Measurements from ENCODE around the gene KIF21A.

The KIF21A gene

DNA sequence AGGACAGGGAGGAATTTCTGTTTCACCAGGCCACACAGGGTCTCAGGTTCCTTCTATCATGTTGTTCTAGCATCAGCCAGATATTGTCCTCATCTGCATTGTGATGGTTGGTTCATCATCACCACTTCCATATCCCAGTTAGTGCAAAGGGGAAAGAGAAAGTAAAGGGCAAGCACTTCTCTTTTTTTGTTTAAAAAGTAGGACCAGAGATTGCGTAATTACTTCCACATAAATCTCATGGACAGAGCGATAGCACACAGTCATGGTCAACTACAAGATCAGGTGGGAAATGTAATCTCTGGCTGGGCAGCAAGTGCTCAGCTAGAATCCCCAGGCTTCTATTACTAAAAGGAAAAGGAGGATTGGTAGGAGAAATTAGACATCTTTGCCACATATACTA lies 155.1 kb downstream of the KIF21A start:
- TF ChIP-seq, protein P1, sequence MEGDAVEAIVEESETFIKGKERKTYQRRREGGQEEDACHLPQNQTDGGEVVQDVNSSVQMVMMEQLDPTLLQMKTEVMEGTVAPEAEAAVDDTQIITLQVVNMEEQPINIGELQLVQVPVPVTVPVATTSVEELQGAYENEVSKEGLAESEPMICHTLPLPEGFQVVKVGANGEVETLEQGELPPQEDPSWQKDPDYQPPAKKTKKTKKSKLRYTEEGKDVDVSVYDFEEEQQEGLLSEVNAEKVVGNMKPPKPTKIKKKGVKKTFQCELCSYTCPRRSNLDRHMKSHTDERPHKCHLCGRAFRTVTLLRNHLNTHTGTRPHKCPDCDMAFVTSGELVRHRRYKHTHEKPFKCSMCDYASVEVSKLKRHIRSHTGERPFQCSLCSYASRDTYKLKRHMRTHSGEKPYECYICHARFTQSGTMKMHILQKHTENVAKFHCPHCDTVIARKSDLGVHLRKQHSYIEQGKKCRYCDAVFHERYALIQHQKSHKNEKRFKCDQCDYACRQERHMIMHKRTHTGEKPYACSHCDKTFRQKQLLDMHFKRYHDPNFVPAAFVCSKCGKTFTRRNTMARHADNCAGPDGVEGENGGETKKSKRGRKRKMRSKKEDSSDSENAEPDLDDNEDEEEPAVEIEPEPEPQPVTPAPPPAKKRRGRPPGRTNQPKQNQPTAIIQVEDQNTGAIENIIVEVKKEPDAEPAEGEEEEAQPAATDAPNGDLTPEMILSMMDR (IDR thresholded peaks at IDR 0.05; ENCODE audit: insufficient read depth, missing control alignments): no peak
- DNase-seq (ENCODE audit: insufficient read length, low spot score) (no peak), FAIRE-seq (no peak)

DNA sequence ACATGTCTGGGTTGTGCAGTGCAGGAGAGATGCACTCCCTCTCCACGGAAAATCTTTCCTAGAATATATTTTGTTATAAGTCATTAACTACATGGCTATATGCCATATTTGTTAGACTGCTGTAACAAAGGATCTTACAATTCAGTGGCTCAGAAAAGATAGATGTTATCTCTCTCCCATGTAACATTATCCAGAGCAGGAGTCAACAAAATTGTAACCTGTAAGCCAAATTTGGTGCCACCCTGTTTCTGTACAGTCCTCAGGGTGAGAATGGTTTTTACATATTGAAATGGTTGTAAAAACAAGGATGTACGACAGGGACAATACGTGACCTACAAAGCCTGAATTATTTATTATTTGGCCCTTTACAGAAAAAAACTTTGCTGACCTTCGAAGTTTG lies 155.5 kb downstream of the KIF21A start:
- TF ChIP-seq, protein P1 (IDR thresholded peaks at IDR 0.05; ENCODE audit: insufficient read depth, missing control alignments): no peak
- no peak for DNase-seq (ENCODE audit: insufficient read length, low spot score)
- no peak for FAIRE-seq

DNA sequence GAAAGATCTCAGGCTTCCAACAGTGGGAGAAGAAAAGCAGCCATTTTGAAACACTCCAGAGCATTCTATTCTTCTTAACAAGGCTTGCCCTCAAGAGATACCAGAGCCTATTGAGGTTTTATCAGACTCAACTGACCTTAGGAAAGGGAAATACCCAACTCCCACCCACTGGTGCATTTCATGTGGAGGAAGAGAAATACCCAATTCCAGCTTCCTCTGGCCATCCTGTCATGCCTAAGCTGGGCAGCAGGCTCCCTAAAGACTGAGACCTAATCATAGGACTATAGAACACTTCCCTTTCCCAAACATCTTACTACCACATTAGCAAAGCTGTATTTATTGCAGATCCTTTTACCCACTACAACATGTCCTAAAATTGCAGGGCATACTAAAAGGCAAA lies 164.5 kb downstream of the KIF21A start:
- no peak for FAIRE-seq
- DNase-seq (ENCODE audit: insufficient read length, low spot score): no peak
- TF ChIP-seq, protein P1 (IDR thresholded peaks at IDR 0.05; ENCODE audit: insufficient read depth, missing control alignments): no peak

DNA sequence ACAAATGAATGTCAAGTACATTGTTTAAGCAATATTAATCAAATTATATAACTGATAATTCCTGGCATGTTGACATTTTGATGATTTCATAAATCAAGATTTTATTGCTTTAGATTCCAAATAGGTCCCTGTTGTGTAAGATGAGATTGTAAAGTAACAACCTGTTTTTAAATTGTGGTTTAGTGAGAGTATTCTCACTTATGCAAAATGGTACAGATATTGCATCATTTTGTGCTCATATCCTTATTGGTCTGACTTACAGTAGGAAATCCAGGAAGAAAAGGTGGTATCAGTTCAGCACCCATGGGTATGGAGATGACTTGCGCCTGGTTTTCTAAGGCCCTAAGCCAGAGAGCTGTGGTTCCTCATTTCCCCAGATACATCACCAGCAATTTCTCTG lies 165.5 kb downstream of the KIF21A start:
- TF ChIP-seq, protein P1 (IDR thresholded peaks at IDR 0.05; ENCODE audit: insufficient read depth, missing control alignments): no peak
- no peak for DNase-seq (ENCODE audit: insufficient read length, low spot score)
- FAIRE-seq: no peak

DNA sequence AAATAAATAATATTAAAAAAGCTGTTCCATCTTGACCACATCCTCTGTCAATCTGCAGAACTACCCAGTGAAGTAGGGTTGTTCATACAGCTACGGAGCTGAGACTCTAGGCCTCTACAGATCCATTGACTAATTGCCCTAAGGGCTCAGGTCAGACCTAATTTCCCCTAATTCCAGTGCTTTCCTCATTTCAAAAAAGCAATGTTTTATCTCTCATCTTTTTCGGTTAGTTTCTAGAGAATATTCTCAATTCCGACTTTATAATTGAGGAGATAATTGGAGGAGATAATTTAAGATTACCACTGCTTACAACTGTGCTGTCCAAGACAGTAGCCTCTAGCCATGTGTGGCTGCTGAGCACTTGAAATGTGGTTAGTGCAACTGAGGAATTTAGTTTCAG lies 167.1 kb downstream of the KIF21A start:
- no peak for FAIRE-seq
- DNase-seq (ENCODE audit: insufficient read length, low spot score): no peak
- TF ChIP-seq, protein P1 (IDR thresholded peaks at IDR 0.05; ENCODE audit: insufficient read depth, missing control alignments): no peak

DNA sequence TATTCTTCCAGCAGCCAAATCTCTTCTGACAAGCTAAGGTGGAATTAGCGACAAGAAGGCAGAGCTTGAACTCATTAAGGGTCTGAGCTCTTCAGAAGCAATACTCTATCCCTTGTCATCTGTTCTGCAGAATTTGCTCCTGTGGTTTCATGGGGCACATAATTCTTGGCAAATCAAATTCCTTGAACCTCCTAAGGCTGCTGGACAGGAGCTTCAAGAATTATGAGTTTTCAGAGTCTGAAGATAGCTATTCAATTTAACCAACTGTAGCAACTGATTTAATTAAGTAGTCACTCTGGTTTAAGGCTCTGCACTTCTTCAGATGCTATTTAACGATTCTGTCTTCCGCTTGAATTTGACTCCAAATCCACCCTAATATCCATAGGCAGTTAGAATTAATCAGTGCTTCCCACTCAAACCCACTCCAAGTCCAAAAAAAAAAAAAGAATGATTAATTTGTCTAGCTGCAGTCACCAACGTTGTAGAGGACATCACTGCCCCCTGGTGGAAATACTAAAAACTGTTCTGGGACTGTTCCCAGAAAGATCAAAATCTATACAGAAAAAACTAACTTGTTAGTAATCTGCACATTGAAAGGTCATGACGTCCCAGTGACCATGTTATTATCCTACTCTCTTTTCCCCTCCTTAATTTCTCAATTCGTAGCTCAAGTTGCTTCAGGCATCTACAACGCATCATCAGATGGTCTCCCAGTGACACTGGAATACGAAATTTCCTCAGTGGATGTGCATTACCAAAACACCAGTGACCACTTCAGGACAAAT lies 169.9 kb downstream of the KIF21A start:
- TF ChIP-seq, protein P1 (IDR thresholded peaks at IDR 0.05; ENCODE audit: insufficient read depth, missing control alignments): peak; percentile 71
- DNase-seq (ENCODE audit: insufficient read length, low spot score) (no peak), FAIRE-seq (no peak)

DNA sequence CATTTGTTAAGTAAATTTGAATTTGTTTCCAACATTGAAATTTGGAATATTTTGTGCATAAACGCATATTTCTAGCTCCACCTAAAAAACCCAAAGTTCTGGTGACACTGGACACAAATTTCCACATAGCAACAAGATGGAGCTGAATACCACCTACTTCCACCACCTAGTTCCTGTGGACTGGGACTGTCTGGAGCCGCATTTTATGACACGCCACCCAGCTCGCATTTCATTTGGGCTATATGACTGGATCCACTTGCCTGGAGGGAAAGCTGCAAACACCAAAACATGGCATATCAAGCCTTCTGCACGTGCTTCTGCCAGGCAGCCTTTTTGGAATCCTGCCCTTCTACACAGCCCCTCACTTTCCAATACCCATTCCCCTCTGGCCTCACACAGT lies 173.4 kb downstream of the KIF21A start:
- DNase-seq (ENCODE audit: insufficient read length, low spot score): no peak
- TF ChIP-seq, protein P1 (IDR thresholded peaks at IDR 0.05; ENCODE audit: insufficient read depth, missing control alignments): no peak
- no peak for FAIRE-seq

Data from D721Med (cell line).